M059J (cell line): ENCODE data around the gene COX6B2. TPM values are rescaled to one million over a fixed set of nuclear protein-coding genes. Genes with fewer than 3 reads are reported as not detected.

Source experiments
- DNase-seq: peaks from one replicate; pipeline ENCODE4 v3.0.0-alpha.2; 2012; ENCODE audit warnings: low read depth
- total RNA-seq: library from RNA; depleted of rRNA; stranded (reverse); fragments of >200 nt; shearing (Covaris generic); gene quantifications from 2 replicates; pipeline ENCODE4 v1.2.3, GENCODE V29; 2014; rRNA removed

COX6B2 gene
- total RNA-seq, 1 experiment from 2014 or later, result 0.30 TPM

DNA sequence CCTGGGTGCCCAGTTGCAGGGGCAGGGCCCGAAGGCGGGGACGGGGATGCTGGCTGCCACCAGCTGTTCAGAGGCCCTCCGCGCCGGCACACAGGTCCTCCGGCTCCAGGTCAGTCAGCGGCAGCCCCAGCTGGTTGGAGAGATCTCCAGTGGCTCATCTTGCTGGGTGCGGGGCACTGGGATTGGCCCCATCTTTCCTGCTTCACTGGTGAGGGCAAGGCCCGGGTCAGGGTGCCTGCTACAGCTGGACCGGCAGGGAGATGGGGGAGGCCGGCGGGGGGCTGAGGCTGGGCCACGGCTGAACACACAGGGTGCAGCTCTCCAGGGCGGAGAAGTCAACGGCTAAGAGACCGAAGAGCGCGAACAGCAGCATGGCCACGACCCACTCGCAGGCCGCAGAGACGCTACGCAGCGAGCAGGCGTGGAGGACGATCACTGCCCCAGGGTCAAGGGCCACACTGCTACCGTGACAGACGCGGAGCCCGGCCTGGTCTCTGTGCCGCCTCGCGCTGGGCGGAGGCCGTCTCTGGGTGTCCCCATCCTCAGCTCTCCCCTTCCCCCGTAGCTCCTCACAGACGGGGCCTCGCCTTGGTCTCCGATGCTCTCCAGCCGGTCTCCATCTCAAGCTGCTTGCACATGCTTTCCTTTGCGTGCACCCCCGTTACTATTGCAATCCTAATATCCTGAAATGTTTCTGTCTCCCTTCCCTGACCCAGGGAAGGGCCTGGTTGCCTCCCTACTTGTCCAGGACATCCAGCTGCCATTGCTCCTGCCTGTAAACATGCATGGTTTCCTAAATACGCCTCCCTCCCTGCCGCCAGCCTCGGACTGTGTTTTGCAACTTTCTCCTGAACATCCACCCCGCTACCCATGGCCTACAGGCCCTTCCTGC is 41.7 kb downstream of the COX6B2 start:
- DNase-seq, result no peak

DNA sequence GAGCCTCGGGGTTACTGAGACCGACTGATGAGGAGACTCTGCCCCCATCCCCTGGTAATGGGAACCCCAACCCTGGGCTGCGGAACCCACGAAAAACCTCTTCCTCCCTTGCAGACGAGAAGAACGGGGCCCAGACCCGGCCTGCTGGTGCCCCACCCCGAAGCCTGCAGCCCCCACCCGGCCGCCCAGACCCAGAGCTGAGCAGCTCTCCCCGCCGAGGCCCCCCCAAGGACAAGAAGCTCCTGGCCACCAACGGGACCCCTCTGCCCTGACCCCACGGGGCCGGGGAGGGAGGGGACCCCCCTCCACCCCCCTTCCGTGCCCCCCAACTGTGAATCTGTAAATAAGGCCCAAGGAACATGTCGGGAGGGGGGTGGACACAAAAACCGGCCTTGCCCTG is 42.7 kb downstream of the COX6B2 start:
- DNase-seq, result no peak

DNA sequence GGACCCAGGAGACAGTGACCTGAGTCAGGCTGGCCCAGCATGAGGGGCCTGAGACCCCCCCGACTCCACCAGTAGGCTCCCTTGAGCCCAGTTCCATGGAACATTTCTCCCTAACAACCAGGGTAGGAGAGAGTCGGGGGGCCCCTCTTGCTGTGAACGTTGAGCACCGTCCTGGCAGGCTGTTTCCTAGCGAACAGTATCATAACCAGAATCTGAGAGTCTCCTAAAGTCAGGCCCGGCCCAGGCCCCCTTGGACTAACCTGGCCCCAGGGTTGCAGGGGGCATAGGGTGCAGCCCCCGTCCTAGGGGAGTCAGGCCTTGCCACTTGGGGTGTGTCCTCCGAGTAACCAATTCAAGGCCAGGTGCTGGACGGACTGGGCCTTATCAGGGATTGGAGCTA is 43.1 kb downstream of the COX6B2 start:
- no peak for DNase-seq

DNA sequence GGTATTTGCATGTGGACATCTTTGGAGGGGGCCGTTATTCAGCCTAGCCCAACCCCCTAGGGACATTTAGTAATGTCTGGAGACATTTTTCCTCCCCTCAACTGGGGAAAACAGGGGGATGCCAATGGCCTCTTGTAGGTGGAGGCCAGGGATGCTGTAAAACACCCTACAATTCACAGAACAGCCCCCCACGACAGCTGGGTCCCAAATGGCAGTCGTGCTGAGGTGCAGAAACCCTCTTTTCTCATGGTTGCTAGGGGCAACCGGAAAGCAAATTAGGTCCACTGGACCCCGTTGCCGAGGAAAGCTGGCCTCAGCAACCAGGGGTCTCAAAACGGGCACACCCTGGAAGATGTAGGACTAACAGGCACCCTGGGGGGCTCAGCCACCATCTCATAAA is 44.0 kb downstream of the COX6B2 start:
- DNase-seq, result no peak

DNA sequence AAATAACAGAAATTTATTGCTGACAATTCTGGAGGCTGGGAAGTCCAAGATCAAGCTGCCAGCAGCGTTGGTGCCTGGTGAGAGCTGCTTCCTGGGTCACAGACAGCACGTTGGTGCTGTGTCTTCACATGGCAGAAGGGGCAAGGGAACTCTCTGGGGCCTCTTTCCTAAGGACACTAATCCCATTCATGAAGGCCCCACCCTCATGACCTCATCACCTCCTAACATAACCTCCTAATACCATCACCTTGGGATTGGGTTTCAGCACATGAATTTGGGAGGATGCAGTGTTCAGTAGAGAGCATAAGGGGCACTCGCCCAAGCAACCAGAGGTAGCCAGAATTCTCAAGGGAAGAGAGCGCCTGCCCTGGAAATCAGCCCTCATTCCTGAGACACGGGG is 45.1 kb downstream of the COX6B2 start:
- DNase-seq, result no peak

DNA sequence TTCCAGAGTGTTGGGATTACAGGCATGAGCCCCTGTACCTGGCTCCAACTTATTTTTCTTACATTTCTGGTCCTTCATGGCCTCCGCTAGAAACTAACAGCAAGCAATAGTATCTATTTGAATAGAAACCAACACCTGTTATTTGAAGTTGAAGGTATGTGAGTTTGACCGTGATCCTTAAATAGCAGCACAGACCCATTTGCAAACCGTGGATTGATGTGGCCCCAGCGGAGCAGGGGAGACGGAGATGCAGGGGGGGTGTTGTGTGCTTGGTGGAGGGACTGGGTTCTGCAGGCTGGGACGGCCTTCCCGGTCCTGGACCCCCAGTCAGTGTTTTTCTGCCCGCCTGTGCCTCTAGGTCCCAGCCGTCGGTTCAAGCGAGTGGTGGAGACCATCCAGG is 46.2 kb downstream of the COX6B2 start:
- DNase-seq, result no peak

DNA sequence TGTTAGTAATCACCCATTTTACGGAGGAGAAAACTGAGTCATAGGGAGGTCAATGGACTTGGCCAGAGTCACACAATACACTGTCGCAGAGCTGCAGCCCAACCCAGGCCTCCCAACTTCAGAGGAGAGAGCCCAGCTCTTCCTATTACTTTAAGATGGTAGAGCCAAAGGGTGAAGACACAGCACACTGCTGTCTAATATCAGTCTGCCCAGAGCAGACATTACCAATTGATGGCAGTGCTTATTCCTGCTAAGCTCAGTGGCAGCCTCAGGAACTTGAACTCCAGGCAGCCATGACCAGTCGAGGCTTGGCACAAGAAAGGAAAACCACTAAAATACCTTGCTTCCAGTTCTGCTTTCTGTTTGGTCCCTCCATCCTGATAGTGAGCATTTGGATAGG is 47.8 kb downstream of the COX6B2 start:
- DNase-seq, result no peak

DNA sequence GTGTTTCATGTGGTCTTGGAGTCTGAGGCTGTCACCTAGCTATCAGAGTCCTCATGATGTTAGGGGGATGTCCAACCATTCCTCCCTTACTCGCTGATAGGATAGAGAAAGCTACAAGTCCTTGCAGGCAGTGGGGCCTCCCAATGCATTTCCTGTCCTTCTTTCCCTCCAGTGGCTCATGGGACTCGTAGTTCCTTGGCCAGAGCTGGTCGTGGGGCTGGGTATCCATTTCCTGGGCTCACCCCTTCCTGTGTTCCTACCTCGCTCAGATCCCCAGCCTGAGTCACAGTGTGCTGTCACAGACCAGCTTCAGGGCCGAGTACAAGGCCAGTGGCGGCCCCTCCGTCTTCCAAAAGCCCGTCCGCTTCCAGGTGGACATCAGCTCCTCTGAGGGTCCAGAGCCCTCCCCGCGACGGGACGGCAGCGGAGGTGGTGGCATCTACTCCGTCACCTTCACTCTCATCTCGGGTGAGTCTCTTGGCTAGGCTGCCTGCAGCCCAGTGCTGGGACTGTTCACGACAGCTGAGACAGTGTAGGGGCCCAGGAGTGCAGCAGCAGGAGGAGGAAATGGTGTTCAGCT is 48.4 kb downstream of the COX6B2 start:
- DNase-seq, result no peak

DNA sequence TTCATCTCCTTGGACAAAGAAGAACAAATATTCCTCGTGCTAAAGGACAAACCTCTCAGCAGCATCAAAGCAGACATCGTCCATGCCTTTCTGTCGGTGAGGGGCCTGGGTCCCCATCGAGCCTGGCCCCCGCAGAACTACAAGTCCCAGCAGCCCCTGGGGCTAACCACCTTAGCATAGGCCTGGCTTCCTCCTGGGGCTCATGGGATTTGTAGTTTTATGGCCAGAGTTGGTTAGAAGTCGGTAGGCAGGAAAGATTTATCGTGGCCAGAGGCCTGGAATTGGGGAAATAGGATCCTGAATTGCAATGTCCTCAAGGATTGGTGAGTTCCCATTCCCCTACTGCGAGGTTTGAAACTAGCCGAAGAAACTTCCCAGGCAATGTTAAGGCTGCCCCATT is 49.0 kb downstream of the COX6B2 start:
- peak; percentile 51 for DNase-seq

DNA sequence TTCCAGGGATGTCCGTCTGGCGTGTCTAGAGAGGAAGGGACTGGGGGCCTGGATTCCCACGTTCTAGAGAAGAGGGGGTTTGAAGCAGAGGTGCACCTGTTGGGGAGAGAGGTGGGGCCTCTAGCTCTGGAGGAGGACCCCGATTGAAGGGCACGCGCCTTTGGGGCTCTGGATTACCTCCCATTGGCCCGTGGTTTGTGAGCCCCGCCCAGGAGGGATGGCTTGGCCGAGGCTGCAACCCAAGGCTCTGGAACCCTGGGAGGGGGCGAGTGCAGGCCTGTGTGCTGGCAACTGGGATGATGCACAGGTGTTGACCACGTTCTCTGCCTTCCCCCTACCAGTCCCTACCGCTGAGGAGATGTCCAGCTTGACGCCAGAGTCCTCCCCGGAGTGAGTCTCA is 49.5 kb downstream of the COX6B2 start:
- DNase-seq, result no peak

DNA sequence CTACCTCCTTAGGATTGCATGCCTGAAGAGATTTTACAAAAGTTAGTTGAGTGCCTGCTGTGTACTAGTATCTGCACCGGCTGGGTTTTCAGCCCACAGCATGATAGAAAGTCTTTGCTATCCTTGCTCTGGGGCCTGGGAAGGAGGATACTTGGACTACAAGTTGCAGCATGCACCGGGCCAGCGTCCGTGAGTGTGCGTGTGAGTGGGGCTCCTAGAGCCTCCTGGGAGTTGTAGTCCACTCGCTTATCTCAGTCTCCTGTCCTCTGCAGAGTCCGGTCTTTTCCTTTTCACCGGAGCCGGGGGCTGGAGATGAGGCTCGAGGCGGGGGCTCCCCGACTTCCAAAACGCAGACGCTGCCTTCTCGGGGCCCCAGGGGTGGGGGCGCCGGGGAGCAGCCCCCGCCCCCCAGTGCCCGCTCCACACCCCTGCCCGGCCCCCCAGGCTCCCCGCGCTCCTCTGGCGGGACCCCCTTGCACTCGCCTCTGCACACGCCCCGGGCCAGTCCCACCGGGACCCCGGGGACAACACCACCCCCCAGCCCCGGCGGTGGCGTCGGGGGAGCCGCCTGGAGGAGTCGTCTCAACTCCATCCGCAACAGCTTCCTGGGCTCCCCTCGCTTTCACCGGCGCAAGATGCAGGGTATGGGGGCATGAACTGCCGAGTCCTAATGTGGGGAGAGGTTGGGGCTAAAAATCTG is 50.1 kb downstream of the COX6B2 start:
- peak; percentile 54 for DNase-seq

DNA sequence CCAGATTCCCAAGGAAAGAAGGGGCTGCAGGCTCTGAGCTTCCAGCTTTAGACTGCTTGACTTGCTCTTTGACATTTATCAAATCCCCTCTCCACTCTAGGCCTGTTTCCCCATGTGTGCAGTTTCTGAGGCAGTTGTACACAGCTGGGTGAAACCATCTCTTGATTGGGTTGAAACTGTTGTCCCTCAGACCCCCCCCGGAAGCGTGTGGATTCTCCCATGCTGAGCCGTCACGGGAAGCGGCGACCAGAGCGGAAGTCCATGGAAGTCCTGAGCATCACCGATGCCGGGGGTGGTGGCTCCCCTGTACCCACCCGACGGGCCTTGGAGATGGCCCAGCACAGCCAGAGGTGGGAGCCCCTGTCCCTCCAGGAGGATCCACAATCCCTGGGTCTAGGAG is 51.0 kb downstream of the COX6B2 start:
- DNase-seq, result no peak

DNA sequence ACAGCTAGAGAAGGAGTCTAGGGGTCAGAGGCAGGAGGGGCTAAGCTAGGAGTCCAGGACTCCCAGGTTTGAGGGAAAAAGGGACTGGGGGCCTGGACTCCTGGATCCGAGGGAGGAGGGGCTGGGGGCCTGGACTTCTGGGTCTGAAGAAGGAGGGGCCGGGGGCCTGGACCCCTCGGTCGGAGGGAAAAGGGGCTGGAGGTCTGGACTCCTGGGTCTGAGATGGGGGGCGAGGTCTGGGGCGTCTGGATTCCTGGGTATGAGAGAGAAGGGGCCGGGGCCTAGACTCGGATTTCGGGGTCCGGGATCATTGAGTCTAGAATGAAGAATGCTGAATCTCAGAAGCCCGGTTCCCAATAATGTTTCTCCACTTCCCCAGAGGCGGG is 52.2 kb downstream of the COX6B2 start:
- no peak for DNase-seq

DNA sequence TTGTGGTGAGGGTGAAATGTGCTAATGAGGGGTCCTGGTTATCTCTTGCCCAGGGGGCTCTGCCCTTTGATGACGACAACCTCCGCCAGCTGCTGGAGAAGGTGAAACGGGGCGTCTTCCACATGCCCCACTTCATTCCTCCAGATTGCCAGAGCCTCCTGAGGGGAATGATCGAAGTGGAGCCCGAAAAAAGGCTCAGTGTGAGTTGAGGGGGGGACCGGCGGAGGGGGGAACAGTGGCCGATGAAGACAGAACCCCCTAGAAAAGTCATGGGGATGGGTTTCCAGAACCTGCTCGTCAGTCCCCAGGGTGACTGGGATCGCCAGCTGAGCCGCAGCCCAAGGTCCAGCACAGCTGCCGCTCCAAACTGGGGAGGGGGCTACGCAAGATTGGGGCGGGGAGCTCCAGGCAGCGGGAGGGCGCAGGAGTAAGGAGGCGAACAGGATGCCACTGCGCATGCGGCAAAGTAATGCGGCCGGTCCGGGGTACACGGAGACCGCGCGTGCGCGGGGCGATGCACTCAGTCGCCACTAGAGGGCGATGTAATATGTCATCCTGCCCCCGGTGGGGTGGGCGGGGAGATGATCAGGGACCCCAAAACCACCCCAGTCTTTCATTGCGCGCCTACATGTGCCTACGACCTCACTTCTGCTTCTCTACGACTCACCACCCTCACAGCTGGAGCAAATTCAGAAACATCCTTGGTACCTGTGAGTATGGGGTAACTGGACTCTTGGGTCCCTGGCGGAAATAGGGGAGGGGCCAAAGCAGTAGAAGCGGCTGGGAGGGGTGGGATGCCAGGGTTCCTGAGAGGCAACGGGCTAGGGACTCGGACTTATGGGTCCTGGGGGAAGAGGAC is 52.8 kb downstream of the COX6B2 start:
- peak; percentile 73 for DNase-seq

DNA sequence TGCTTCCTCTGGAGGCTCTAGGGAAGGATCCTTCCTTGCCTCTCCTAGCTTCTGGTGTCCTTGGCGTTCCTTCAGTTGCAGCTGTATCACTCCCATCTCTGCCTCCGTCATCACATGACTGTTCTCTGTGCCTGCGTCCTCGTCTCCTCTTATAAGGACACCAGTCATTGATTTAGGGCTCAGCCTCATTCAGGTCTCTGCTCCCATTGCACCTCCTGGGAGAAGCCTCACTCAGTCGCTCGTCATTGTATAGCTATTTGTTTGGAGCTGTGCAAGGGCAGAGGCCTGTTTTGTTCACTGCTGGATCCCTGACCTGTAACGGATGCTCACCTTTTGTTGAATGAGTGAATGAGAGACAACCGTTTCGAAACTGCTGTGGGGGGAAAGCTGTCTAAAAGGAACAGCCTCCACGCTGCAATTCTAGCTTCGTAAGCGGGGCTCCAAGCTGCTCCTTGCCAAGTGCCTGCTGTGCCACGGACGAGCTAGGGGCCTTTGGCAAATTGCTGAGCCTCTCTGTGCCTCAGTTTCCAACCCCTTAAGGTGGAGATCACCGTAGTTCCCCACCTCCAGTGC is 53.5 kb downstream of the COX6B2 start:
- no peak for DNase-seq

DNA sequence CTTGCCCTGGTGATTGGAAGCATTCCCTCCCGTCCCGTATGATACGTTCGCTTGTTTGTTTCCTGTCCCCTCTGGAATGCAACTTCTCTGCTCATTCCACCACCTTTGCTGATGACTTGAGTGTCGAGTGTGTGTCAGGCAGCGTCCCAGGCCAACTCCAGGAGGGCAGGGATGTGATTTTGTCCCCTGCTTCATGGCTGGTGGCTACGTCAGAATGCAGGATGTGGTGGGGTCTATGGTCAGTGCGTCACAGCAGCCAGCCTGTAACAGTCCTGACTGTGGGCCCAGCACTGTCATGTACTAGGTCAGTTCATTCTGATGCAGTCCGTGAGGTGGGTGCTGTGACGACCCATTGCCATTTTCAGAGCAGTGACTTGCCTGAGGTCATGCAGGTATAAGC is 54.5 kb downstream of the COX6B2 start:
- no peak for DNase-seq

Other genes starting within 250 kb of the COX6B2 start
- 26.9 and 39.9 TPM in 2 replicates for gene PPP1R12C, start 237.1 kb downstream of the COX6B2 start, total RNA-seq
- gene TNNT1, start 205.5 kb downstream of the COX6B2 start, total RNA-seq, result 25.5 and 40.1 TPM in 2 replicates
- 0.42 TPM in 1 of 2 replicates, not detected in the other for gene TNNI3, start 197.0 kb downstream of the COX6B2 start, total RNA-seq
- 0.44 and 4.0 TPM in 2 replicates for gene DNAAF3, start 188.1 kb downstream of the COX6B2 start, total RNA-seq
- not detected in 2 replicates for gene SYT5, start 174.4 kb downstream of the COX6B2 start, total RNA-seq
- gene PTPRH, start 145.2 kb downstream of the COX6B2 start, total RNA-seq, result 0.79 and 1.5 TPM in 2 replicates
- 1.2 and 1.7 TPM in 2 replicates for gene TMEM86B, start 126.0 kb downstream of the COX6B2 start, total RNA-seq
- gene PPP6R1, start 95.7 kb downstream of the COX6B2 start, total RNA-seq, result 23.9 and 48.8 TPM in 2 replicates
- 25.5 and 37.2 TPM in 2 replicates for gene HSPBP1, start 74.6 kb downstream of the COX6B2 start, total RNA-seq
- 0.17 and 2.7 TPM in 2 replicates for gene BRSK1, start 70.7 kb downstream of the COX6B2 start, total RNA-seq
- gene TMEM150B, start 29.4 kb downstream of the COX6B2 start, total RNA-seq, result not detected in 2 replicates
- 5.2 and 10.0 TPM in 2 replicates for gene KMT5C, start 14.8 kb downstream of the COX6B2 start, total RNA-seq
- not detected in 2 replicates for gene GARIN5B, start 8.5 kb upstream of the COX6B2 start, total RNA-seq
- 23.0 and 39.1 TPM in 2 replicates for gene IL11, start 15.7 kb upstream of the COX6B2 start, total RNA-seq
- 0.22 TPM in 1 of 2 replicates, not detected in the other for gene TMEM190, start 22.1 kb upstream of the COX6B2 start, total RNA-seq
- gene TMEM238, start 29.6 kb upstream of the COX6B2 start, total RNA-seq, result 1.1 and 1.2 TPM in 2 replicates
- 452 and 738 TPM in 2 replicates for gene RPL28, start 31.2 kb upstream of the COX6B2 start, total RNA-seq
- gene UBE2S, start 53.1 kb upstream of the COX6B2 start, total RNA-seq, result 192 and 378 TPM in 2 replicates
- gene SHISA7, start 88.6 kb upstream of the COX6B2 start, total RNA-seq, result not detected in 2 replicates
- gene ISOC2, start 106.9 kb upstream of the COX6B2 start, total RNA-seq, result 123 and 134 TPM in 2 replicates
- gene C19orf85, start 110.0 kb upstream of the COX6B2 start, total RNA-seq, result not detected in 2 replicates
- 8.8 and 13.9 TPM in 2 replicates for gene ZNF628, start 121.9 kb upstream of the COX6B2 start, total RNA-seq
- gene NAT14, start 130.5 kb upstream of the COX6B2 start, total RNA-seq, result 14.4 and 26.1 TPM in 2 replicates
- 1.8 and 7.2 TPM in 2 replicates for gene SSC5D, start 133.7 kb upstream of the COX6B2 start, total RNA-seq
- 0.20 TPM in 1 of 2 replicates, not detected in the other for gene SBK2, start 182.4 kb upstream of the COX6B2 start, total RNA-seq
- not detected in 2 replicates for gene SBK3, start 190.8 kb upstream of the COX6B2 start, total RNA-seq
- 1.6 and 4.3 TPM in 2 replicates for gene ZNF579, start 226.1 kb upstream of the COX6B2 start, total RNA-seq
- gene FIZ1, start 244.8 kb upstream of the COX6B2 start, total RNA-seq, result 0.81 and 6.3 TPM in 2 replicates
- gene ZNF524, start 245.6 kb upstream of the COX6B2 start, total RNA-seq, result 11.7 and 14.7 TPM in 2 replicates